ENCODE data around the gene FKBP15.

Gene FKBP15

GRCh38 chr9:113205861-113206260, 15.2 kb downstream of the FKBP15 start:
- TF ChIP-seq BACH2 (CRISPR knock-in tag; IDR thresholded peaks at IDR 0.05; ENCODE audit: borderline replicate concordance) (no peak), ESRRG (CRISPR knock-in tag; IDR thresholded peaks at IDR 0.05) (no peak), POU6F1 (CRISPR knock-in tag; IDR thresholded peaks at IDR 0.05; ENCODE audit: borderline replicate concordance, low read depth) (no peak), TCF4 (CRISPR knock-in tag; IDR thresholded peaks at IDR 0.05; ENCODE audit: borderline replicate concordance) (no peak), TSHZ2 (CRISPR knock-in tag; IDR thresholded peaks at IDR 0.05) (no peak), ZFP3 (CRISPR knock-in tag; IDR thresholded peaks at IDR 0.05) (no peak), CSDC2 (CRISPR knock-in tag; IDR thresholded peaks at IDR 0.05) (no peak)
- no peak for ATAC-seq

GRCh38 chr9:113205432-113205831, 15.6 kb downstream of the FKBP15 start:
- TF ChIP-seq PPARA (CRISPR knock-in tag; IDR thresholded peaks at IDR 0.05; ENCODE audit: borderline replicate concordance) = no peak
- no peak for TF ChIP-seq ZNF565 (CRISPR knock-in tag; conservative IDR thresholded peaks at IDR 0.05; ENCODE audit: low read depth)
- TF ChIP-seq SNAI2 (CRISPR knock-in tag; IDR thresholded peaks at IDR 0.05) = no peak
- TF ChIP-seq ZNF70 (CRISPR knock-in tag; IDR thresholded peaks at IDR 0.05) = no peak
- no peak for TF ChIP-seq BACH2 (CRISPR knock-in tag; IDR thresholded peaks at IDR 0.05; ENCODE audit: borderline replicate concordance)
- TF ChIP-seq CSRNP3 (CRISPR knock-in tag; IDR thresholded peaks at IDR 0.05) = no peak
- no peak for TF ChIP-seq ZNF8 (CRISPR knock-in tag; IDR thresholded peaks at IDR 0.05)
- TF ChIP-seq ESRRG (CRISPR knock-in tag; IDR thresholded peaks at IDR 0.05) = no peak
- no peak for ATAC-seq

- ATAC-seq = no peak
Measured at GRCh38 chr9:113199683-113200329, 21.3 kb downstream of the FKBP15 start.

More at GRCh38 chr9:113199683-113200329, 21.3 kb downstream of the FKBP15 start:
- TF ChIP-seq POU6F1 (CRISPR knock-in tag; IDR thresholded peaks at IDR 0.05; ENCODE audit: borderline replicate concordance, low read depth) (no peak), ARNTL (CRISPR knock-in tag; IDR thresholded peaks at IDR 0.05; ENCODE audit: borderline replicate concordance, low read depth) (no peak), GLIS3 (CRISPR knock-in tag; IDR thresholded peaks at IDR 0.05) (no peak), CSRNP3 (CRISPR knock-in tag; IDR thresholded peaks at IDR 0.05) (no peak), TOX (CRISPR knock-in tag; IDR thresholded peaks at IDR 0.05; ENCODE audit: borderline replicate concordance) (no peak), ZFP30 (CRISPR knock-in tag; IDR thresholded peaks at IDR 0.05) (no peak), ZNF565 (CRISPR knock-in tag; conservative IDR thresholded peaks at IDR 0.05; ENCODE audit: low read depth) (no peak), ZC3H10 (CRISPR knock-in tag; IDR thresholded peaks at IDR 0.05) (no peak), ZNF8 (CRISPR knock-in tag; IDR thresholded peaks at IDR 0.05) (no peak), ZNF70 (CRISPR knock-in tag; IDR thresholded peaks at IDR 0.05) (no peak), BACH2 (CRISPR knock-in tag; IDR thresholded peaks at IDR 0.05; ENCODE audit: borderline replicate concordance) (no peak), PATZ1 (CRISPR knock-in tag; IDR thresholded peaks at IDR 0.05; ENCODE audit: borderline replicate concordance) (no peak), RARB (CRISPR knock-in tag; IDR thresholded peaks at IDR 0.05) (no peak), TCF4 (CRISPR knock-in tag; IDR thresholded peaks at IDR 0.05; ENCODE audit: borderline replicate concordance) (no peak), PPARA (CRISPR knock-in tag; IDR thresholded peaks at IDR 0.05; ENCODE audit: borderline replicate concordance) (no peak), ESRRG (CRISPR knock-in tag; IDR thresholded peaks at IDR 0.05) (no peak), TSHZ2 (CRISPR knock-in tag; IDR thresholded peaks at IDR 0.05) (no peak), ISL1 (CRISPR knock-in tag; IDR thresholded peaks at IDR 0.05) (no peak), OSR1 (CRISPR knock-in tag; IDR thresholded peaks at IDR 0.05) (no peak)

All from SK-N-SH treated with all-trans-retinoic acid at 6 μM for 48 hours (cell line).